Activated CD4-positive, alpha-beta T cell treated with anti-CD3 and anti-CD28 coated beads, Interleukin-2, amount 50 U/mL, for 4 hours (primary cell): ENCODE measurements around the gene GPX3.
A peak's percentile ranks its signal among the peaks of the same experiment; 100 is the strongest.

Experiments
- DNase-seq, 2 experiments: peaks; one replicate each; pipeline ENCODE4 v3.0.0-alpha.2; 2020

Gene GPX3

DNA sequence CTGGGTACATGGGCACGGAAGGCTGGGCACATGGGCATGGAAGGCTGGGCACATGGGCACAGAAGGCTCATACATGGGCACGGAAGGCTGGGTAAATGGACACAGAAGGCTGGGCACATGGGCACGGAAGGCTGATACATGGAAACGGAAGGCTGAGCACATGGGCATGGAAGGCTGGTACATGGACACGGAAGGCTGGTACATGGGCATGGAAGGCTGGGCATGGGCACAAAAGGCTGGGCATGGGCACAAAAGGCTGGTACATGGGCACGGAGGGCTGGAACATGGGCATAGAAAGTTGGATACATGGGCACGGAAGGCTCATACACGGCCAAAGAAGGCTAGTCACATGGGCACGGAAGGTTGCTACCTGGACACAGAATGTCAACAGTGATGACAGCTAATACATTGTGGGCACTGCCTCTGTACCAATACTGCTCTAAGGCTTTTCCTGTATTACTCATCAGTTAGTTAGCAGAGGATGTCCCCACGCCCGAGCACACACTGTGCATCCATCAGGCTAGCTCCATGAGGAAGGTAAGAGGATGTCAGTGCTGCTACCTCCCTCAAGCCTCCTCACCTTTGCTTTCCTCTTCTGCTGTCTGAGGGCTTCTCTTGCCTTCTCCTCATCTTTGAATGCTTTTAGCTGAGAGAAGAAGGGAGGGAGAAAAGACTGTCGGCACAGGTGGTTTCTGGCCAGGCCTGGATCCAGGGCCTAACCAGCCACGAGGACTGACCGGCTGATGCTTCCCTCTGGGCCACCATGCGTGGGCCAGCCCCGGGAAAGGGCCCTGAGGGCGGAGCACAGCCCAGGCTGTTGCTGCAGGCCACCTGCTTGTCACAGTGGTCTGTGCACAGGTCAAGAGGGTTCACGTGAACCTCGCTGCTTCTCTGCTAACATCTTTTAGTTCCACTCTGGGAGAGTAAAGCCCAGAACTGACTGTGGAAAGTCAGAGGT lies 14.3 kb downstream of the GPX3 start:
- no peak for DNase-seq

DNA sequence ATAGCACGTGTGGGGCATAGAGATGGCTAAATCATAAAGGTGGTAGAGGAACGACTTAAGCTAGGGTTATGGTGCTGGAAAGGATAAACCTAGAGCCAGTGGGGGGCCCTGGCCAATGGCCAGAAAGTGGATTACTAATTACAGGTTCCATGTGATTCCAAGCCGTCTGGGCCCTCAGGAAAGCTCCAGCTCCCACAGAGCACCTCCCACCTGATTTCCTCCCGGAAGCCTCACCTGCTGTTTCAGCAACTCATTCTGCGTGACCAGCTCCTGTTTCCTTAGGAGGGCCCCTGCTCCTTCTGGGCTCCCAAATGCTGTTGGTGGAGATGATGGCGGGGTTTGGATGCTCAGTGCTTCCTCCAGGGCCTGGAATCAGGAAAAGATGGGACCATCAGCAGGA lies 16.2 kb downstream of the GPX3 start:
- no peak for DNase-seq

DNA sequence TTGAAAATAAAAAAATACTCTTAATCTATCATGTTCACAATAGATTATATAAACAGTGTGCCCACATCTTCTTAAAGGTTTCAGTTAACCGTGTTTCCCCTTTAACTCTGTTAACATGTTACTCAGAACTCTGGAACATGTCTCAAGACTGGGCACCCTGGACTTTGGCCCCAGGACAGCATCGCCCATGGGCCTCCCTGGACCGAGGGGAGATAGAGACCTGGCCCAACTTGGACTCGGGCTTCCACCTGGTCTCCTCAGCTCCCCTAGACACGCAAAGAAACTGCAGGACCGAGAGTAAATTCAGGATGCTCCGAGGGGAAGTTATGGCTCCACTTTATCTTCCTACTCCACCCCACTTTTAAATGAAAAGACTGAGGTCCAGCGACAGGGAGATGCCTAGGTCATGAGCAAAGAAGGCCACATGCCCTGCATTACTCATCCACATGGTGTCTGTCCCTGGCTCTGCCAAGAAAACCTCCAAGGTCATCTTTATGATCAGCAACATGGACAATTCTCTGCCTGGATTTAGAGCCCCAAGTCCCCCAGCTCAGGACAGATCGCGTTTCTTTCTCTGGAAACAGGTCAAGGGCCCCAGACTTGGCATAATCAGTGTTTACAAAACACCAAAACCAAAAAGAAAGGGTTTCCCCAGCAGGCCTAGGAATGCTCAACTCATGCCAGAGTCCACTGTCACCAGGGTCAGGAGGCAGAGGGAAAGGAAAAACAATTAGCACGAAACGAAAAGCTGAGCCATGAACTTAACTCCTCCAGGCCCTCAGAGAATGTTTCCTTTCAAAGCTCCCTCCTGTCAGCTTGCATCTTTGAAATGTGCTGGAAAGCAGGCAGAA lies 17.4 kb downstream of the GPX3 start:
- no peak for DNase-seq

DNA sequence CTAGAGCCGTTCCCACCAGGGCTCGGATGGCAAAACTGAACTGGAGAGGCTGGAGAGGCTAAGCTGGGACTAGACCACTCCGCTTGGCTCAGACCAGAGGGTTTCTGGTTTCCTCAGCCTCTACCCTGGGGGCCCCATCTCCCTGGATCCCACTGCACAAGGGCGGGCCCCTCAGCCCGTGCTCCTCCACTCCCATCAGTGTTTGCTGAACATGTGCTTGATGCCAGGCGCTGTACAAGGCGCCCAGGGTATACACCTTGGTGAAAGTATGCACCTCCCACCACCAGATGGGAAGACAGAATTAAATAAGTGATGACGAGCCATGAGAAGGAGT lies 18.0 kb downstream of the GPX3 start:
- no peak for DNase-seq

DNA sequence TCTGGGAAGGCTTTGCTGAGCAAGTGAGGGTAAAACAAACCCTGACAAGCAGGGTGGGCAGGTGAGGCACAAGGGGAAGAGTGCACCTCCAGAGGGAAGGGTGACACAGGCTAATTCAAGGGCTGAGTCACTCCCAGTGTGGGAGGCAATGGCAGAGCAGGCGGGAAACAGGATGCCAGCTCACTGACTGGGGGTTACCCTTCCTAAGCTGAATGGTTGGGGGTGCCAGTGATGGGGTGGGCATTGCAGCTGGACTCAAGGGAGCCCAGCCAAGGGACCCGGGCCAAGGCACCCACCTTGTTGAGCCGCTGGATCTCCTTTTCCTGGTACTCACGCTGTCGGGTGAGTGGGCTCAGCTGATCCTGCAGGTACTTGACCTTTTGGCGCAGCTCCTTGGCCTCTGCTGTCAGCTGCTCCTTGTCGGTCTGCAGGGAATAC lies 18.4 kb downstream of the GPX3 start:
- no peak for DNase-seq

DNA sequence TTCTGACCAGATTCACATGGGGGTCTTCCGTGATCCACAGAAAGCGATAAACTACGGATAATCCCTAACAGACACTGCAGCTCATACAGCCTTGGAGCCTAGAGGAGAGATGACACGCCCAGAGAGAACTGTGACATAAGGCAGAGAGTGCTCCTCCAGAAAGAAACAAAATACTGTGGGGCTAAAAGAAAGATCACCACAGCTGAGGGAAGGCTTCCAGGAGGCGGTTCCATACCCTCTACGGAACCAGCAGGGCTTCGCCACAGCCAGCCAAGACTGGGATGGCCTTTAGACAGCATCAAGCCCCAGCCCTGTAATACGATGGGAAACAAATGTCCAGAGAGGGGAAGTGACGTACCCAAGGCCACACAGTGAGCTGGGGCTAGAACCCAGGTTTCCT lies 19.3 kb downstream of the GPX3 start:
- no peak for DNase-seq

DNA sequence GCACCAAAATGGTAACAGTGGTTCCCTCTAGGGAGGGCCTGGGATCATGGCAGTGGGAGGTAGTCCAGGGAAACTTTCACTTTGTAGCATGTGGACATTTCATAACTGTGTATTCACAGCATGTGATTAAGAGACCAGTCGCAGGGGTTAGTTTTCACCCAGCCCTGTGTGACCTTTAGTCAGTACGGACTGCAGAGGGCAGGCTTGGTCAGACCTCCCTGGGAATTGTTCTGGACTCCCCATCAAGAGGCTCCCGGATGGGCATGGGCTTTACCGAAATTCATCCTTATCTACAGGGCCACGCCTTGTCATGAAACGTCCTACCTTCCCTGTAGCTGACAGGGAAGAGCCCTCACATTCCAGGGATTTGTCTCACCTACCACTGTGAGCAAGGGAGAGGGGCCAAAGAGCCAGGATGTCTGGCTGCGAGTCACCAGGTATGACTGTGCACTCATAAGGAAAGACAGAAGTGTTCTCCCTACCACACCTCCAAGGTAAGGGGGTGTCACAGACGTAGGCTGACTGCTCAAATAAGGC lies 19.9 kb downstream of the GPX3 start:
- no peak for DNase-seq

DNA sequence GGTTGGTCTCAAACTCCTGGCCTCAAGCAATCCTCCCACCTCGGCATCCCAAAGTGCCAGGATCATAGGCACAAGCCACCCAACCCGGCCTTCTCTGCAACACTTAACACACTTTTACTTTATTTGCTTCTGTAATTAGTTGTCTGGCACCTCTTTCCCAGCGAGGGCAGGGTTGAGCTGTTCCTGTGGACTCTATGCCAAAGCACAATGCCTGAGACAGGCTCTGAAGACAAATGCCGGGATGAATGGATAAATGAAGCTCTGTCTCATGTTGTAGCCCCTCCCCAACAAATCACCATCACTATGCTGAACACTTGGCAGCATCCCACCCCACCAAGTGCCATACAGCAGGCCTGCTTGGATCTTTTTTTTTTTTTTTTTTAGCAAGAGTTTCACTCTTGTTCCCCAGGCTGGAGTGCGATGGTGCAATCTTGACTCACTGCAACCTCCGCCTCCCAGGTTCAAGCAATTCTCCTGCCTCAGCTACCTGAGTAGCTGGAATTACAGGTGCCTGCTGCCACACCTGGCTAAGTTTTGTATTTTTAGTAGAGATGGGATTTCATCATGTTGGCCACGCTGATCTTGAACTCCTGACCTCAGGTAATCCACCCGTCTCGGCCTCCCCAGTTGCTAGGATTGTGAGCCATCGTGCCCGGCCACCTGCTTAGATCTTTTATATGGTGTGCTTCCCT lies 21.3 kb downstream of the GPX3 start:
- DNase-seq, result no peak

DNA sequence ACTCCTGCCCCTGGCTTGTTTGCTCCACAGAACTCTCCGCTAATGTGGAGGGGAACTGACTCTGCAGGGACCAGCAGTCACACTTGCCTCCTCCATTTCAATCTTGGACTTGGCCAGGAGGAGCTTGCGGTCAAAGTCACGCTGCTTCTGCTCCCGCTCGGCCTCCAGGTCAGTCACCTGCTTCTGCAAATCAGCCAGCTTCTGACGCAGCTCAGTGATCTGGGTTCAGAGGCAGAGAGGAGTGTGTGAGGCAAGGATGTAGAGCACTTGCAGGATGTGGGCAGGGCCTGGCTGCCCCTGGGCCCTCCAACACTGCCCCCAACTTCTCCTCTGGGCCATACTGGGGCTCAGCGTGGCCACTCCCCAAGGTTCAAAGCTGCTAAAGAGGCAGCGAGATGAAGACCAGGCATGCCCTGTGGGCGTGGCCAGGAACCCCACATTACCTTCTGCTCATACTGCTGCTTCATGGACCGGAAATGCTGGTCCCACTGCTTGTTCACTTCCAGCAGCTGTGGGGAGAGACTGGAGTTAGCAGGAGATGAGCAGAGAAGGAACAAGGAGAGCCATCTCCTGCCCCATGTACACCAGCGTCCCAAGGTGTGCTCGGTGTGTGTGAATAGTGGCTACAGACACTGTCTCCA lies 22.2 kb downstream of the GPX3 start:
- no peak for DNase-seq

DNA sequence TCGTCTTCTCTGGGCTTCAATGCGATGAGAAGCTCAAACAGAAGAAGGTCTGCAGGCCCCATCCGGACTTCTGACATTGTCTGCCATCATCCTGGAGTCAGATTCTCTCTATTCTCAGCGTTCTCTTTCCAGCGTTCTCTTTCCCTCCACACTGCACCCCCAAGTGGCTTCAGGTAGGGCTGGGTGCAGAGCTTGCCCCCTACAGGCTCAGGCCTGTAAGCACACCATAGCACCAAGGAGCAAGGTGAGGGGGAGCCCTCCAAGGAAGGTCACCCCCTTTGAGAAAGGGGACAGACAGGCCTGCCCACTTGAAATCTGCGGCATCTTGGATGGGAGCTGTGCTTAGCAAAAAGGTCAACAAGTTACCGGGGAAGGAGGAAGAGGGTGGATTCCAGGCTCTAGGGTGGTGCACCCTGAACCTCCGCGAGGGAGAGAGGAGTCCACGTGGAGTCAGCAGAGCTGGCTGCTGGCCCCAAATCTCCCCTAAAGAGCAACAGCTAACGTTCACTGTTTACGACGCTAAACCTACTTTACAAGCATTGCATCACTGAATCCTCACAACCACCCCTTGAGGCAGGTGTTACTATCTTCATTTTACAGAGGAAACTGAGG lies 27.5 kb downstream of the GPX3 start:
- DNase-seq, result no peak

DNA sequence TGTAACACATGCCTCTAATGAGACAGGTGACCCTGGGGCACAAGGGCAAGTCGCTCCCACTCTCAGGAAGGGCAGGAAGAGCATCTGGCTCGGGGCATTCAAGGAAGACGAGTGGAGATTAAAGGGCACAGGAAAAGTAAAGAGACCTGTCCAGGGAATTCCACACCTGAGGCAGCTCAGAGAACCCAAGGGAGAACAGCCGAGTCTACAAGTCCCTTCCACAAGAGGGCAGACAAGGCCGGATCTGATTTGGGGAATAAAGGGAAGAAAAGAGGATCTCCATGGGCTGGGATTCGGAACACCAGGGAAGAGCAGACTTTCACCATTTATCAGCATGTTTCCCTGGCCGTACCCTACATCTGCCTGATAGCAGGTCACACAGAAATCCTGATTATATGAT lies 28.1 kb downstream of the GPX3 start:
- DNase-seq, result no peak

DNA sequence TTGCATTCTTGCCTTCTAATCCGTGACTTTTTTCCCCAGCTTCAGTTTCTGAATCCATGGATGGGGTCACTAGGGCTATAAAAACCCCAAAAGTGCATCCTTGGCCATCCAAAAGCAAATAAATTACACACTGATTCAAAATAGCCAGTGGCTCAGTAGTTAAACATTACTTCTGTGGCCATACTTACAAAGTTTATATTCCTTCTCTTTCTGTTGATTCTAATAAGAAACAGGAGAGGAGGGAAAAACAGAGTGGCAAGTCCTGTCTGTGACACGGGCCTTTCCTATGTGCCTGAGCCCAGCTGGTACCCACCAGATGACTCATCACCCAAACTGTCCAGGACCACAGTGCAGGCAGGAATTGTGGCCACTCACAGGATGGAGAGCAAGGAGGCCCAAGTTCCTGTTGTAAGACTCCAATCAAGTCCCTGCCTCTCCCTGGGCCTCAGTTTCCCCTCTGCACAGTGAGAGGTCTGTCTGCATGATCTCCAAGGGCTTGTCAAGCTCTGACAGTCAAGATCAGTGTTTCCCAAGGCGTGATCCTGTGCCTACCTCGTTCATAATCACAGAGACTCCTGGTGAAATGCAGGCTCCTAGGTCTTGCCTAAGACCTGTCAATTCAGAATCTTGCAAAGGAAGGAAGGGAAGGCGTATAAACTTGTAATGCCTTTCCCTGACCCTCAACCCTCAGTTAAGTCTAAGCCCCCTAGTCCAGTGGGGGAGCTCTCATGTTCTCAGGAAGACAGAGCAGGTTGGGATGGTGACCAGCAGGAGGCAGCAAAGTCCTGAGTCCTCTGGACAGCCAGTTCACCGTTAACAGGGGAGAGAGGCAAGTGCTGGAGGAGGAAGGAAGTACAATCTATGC lies 30.9 kb downstream of the GPX3 start:
- peak; percentile 72 for DNase-seq

DNA sequence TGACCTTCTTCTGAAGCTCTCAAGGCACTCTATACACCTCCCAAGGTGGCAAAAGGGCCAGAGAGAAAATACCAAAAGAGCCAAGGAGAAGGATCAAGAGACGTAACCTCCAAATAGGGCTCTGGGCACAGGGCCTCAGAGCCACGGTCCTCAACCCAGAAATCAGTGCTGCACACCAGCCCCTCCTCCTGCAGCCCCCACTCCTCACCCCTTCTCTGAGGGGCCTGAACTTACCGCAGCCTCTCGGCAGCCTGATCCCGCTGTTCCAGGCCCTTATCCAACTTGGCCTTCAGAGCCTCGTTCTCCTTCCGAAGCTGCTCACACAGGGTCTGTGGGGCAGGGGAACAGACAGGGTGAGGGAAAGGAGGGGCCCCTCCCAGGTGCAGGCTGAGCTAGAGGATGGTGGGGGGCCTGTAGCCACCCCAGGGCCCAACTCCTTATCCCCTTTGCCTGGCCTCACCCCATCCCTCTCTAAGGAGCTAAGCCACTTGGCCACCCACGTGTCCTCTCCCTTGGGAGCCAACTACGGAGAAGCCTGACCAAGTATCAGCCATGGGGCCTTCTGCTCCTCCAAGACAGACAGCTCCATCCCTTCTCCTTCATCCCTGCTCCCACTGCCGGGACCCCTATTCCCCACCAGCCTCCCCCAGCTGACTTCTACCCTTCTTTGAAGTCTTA lies 31.7 kb downstream of the GPX3 start:
- no peak for DNase-seq

DNA sequence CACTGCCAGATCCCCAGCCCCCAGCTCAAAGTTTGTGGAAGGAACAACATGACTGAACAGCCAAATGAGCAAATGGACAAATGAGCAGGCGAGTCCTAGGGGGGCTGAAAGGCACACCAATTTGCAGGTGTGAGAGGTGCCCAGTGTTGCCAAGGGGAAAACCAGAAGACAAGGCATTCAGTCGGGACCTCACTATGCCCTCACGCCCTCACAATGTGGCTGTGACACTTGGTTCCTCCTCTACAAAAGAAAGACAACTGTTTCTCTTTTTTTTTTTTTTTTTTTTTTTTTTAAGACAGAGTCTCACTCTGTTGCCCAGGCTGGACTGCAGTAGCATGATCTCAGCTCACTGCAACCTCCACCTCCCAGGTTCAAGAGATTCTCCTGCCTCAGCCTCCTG lies 32.4 kb downstream of the GPX3 start:
- no peak for DNase-seq

DNA sequence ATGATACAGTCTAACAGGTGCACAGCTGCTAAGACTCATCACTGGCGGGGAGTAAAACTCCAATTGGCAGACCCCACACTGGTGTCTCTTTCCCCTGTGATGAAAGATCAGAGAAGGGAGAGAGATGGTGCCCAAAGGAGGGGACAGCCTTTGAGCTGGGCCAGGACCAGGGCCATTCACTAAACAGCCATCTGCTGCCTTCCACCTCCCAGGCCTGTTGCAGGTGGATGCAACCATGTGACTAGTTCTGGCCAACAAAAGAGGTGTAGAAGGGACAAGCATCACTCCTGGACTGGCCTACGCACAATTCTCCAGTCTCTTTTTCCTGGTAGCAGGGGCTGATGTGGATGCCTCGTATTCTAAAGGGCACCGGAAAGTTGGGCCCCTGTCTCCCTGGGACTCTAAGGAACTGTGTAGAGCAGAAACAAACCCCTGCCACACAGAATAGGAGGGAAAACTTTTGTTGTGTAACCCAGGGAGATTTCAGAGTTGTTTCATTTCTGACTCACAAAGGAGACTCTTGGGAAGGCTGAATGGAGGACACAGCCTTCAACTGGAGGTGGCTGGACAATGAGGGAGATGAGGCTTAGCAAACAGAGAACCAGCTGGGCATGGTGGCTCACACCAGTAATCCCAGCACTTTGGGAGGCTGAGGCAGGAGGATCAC lies 33.5 kb downstream of the GPX3 start:
- DNase-seq, result no peak

DNA sequence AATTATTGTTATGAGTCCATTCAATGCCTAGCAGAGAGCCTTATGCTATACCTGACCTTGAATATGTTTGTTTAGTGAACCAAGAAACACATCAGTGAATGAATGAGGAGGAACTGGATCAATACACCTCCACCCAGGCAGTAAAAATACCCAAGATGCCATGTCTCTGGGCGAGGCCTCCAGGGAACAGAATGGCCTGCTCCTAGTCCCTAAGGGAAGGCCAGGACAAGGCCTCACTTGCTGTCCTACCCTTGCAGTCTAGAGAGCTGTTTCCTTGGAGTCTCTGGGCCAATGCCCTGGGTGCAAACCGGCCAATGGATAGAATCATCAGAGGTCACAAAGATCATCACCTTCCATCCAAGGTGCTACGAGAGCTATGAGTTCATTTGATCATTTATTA lies 34.3 kb downstream of the GPX3 start:
- DNase-seq, result no peak

DNA sequence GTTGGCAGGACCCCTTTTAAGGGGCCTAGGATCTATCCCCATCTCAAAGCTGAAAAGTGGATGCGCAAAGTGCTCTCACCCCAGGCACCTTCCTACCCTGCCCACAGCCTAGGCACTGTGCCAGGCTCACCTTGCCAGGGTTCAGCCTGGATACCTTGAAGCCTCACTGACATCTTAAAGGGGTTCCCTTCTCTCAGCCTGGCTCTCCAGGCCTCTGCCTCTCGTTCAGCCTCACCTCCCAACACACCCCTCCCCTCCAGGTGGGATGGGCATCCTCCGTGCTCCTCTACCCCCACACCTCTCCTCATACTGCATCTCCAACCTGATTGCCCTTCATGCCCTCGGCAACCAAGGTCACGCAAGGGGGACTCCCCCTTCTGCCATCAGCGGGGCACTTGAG lies 34.9 kb downstream of the GPX3 start:
- DNase-seq, result no peak

DNA sequence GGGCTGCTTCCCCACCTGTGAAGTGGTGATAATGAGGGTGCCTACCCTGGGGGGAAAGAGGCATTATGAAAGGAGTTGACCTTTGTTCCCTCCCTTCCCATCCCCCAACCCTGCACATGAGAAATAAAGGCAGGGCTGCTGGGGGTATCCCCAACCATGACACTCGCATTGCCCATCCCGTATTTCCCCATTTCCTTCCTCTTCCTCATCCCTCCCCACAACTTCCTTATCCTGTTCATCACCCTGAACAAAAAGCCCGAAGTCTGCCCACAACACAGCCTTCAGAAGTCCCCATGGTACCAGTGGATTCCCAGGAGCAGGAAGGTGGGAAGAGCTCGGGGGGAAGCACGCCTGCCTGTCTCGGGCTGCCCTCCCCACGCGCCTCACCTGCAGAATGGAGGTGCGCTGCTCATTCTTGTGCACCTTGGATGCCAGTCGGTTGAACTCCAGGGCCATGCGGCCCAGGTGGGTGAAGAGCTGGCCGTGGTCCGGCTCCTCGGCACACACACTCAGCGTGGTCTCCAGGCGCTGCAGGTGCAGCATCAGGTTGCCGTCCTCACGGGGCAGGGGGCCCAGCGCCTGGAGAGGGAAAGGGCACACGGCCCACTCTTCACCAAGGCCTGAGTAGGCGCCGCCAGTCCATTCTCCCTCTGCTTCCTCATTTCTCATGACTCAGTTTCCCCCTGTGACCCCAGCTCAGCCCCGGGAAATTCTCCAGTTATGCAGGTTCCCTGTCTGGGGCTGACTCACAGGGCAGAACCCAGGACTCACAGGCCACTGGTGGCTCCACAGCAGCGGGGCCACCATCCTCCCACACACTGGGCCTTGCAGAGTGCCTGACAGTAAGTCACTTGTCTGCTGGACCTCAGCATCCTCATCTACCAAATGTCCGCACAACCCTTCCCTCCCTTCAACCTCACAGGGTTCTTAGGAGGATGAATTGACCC lies 36.3 kb downstream of the GPX3 start:
- no peak for DNase-seq

DNA sequence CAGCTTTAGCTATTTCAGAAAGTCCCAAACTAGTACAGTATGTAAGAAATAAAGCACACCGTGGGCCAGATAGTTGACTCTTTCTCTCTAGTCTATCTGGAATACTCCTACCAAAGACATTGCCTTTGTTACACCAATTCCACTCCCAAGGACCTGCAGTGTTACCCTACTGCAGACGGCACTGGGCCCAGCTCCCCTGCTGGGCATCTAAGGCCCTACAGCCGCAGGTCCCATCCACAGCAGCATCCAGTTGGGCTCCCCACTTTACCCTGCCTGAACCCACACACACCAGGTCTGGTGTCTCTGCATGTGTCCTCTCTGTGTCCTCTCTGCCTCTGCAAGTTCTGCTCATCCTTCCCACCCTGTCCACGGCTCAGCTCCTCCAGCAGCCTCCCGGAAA lies 37.9 kb downstream of the GPX3 start:
- no peak for DNase-seq
